ENCODE data around the gene TAP1. TPM values are rescaled to one million over a fixed set of nuclear protein-coding genes. Genes with fewer than 3 reads are reported as not detected.

Gene TAP1
- total and polyA plus RNA-seq, 2 of the 4 experiments (the other 2 are of a cell fraction) = 20.1 to 27.6 TPM

GRCh38 chr6:32883789-32884188 lies 30.3 kb upstream of the TAP1 start:
- Histone ChIP-seq H2BK15ac (ENCODE audit: low read depth, low read length) (no peak overlapping the region), H4K8ac (ENCODE audit: low read depth in 2 of 2, low read length in 2 of 2) (no peak overlapping the region), H2BK20ac (ENCODE audit: low read depth, low read length) (no peak overlapping the region), H3K23ac (ENCODE audit: low read depth, low read length) (no peak overlapping the region), H2BK120ac (ENCODE audit: low read depth, low read length) (no peak overlapping the region), H4K5ac (ENCODE audit: low read depth, low read length) (no peak overlapping the region), H3K56ac (ENCODE audit: extremely low read depth, insufficient read depth, low read length) (no peak overlapping the region), H3K4me3 (ENCODE audit: insufficient read depth, low read depth, low read length) (no peak overlapping the region), H3K79me1 (ENCODE audit: low read depth in 1 of 2, low read length in 2 of 2) (no peaks in the 10 kb centered on the region), H2AK9ac (replicated peaks; ENCODE audit: low read depth, low read length, poor library complexity) (no peak overlapping the region), H3K4me2 (ENCODE audit: low read depth, low read length) (peak overlapping the region; percentile 17; the same call in 1 of the 2 replicates), H3K4ac (ENCODE audit: low read depth, low read length) (no peak overlapping the region), H4K20me1 (ENCODE audit: insufficient read depth, low read length) (no peaks in the 10 kb centered on the region), H3K14ac (replicated peaks; ENCODE audit: low read depth, low read length) (no peak overlapping the region), H2BK5ac (ENCODE audit: low read depth, low read length, poor library complexity, severe bottlenecking) (no peak overlapping the region), H2AK5ac (ENCODE audit: low read depth, low read length) (no peak overlapping the region), H3K9me3 (ENCODE audit: control insufficient read depth, insufficient read depth, low read length) (no peaks in the 10 kb centered on the region), H2AFZ (replicated peaks; ENCODE audit: low read length, poor library complexity) (no peak overlapping the region), H3K9ac (ENCODE audit: low read depth, low read length) (no peak overlapping the region), H3K9me1 (ENCODE audit: insufficient read depth, low read length) (no peaks in the 10 kb centered on the region), H3K27me3 (ENCODE audit: control insufficient read depth, insufficient read depth, low read length) (peaks cover 15% of the 10 kb centered on the region), H3K36me3 (ENCODE audit: control insufficient read depth, insufficient read depth, low read length) (no peaks in the 10 kb centered on the region), H3K18ac (ENCODE audit: low read depth, low read length) (no peak overlapping the region), H4K91ac (ENCODE audit: insufficient read depth, low read depth, low read length) (no peak overlapping the region), H3K4me1 (ENCODE audit: control insufficient read depth, insufficient read depth, low read length) (peaks cover 13% of the 10 kb centered on the region), H3K27ac (ENCODE audit: insufficient read depth, low read length) (no peak overlapping the region)
- ChIA-PET POLR2A (ENCODE audit: unreplicated experiment) (no interaction called here), CTCF (interaction anchor here (1.1 kb wide), 1 partner anchor 101 kb away, joined by 4 read pairs; no protein-coding TSS in a partner anchor)
- intact Hi-C loops (cut with micrococcal nuclease) = no loop called here
- dilution Hi-C loops (cut with HindIII; ENCODE audit: low sequenced_read_pairs, unreplicated experiment) = no loop called here
- WGBS, 2 experiments (ENCODE audit: extremely low coverage in 2 of 2, insufficient read length in 1 of 2) = 3% methylated on average over 5 of the region's 5 CpGs; no CpG with 5 or more reads in 1 of the 2 experiments
- in situ Hi-C loops (cut with MboI; ENCODE audit: low sequenced_read_pairs) = no loop called here
- no TSS peak for BruUV-seq (replicated peaks)
- peak; percentile 60; the same call in 1 of the 2 replicates for TF ChIP-seq CEBPB (IDR thresholded peaks at IDR 0.05; ENCODE audit: low read depth, low read length)
- no peak for TF ChIP-seq CHD1 (IDR thresholded peaks at IDR 0.05; ENCODE audit: low read depth, low read length)
- ATAC-seq (ENCODE audit: low read depth) (peak; percentile 66), DNase-seq (peak; percentile 60)
